ENCODE results near the gene DCDC2. TPM values are rescaled to one million over a fixed set of nuclear protein-coding genes. Genes with fewer than 3 reads are reported as not detected.
"Not testable (repeated sequence)": the region's sequence is repeated elsewhere in the genome, so short reads cannot be mapped to it uniquely, and the experiment has no call there.

DCDC2 gene
- total RNA-seq, 2 experiments from 2014 or later: 0.14 TPM; not detected in 1

DNA sequence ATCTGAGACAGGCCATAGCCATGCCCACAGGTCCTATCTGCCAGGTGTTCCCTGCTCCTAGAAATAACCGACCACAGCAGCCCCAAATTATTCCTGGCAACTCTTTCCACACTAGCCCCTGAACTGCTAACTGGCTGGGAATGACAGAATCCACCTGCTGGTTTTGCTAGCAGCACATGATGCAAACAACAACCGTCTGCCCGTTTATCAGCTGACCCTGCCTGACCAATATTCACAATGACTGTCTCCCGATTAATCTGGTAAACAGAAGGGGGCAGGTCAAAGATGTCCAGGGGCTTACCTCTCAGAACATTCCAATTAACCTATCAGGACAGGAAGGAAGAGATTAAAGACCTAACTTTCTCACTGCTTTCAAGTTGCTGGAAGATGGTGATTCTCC is 130.3 kb downstream of the DCDC2 start:
- Mint-ChIP-seq H3K27me3 (peaks cover 16% of the 10 kb centered on the region), H3K4me1 (peaks cover 2% of the 10 kb centered on the region), H3K9me3 (no peaks in the 10 kb centered on the region), H3K4me3 (no peak overlapping the region), H3K27ac (no peak overlapping the region), H3K36me3 (no peaks in the 10 kb centered on the region)
- no peak for ATAC-seq (ENCODE audit: low read depth)
- no peak for DNase-seq
- POLR2A ChIA-PET: no interaction called here

DNA sequence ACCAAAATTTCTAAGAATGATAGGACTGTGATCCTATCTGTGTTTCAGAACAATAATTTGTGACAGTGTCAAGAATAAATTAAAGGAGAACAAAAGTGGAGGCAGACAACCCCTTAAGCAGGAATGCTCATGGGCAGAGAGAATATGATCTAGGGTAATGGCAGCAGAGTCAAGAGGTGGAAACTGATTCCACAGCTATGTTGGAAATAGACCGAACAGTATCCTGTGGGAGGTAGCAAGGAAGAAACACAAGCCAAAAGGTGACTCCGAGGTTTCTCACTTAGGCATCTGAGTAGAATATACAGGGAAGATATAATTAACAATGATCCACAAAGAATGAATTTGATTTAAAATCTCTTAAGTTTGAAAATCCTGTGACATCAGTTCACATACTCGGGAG is 131.3 kb downstream of the DCDC2 start:
- Mint-ChIP-seq H3K36me3 (no peaks in the 10 kb centered on the region), H3K4me1 (peaks cover 2% of the 10 kb centered on the region), H3K9me3 (no peaks in the 10 kb centered on the region), H3K27ac (no peak overlapping the region), H3K27me3 (peaks cover 19% of the 10 kb centered on the region), H3K4me3 (no peak overlapping the region)
- POLR2A ChIA-PET: no interaction called here
- ATAC-seq (ENCODE audit: low read depth): no peak
- no peak for DNase-seq

DNA sequence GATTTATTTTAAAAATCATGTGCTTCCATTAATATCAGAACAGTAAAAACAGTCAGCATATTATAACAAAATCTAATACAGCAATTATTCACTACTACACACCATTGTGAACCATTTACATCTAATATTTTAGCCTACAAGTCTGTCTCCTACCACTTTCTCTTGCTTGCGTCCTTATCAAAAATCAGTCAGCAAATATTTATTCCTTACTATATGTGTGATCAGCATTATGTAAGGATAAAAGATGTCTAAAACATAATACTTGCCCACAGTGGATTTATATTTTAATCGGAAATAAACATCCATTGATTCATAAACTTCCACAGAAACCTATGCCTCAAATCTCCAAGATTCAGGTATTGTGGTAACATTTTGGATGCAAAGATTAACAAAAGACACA is 132.0 kb downstream of the DCDC2 start:
- Mint-ChIP-seq H3K27me3 (peaks cover 21% of the 10 kb centered on the region), H3K9me3 (no peaks in the 10 kb centered on the region), H3K4me1 (peaks cover 2% of the 10 kb centered on the region), H3K4me3 (no peak overlapping the region), H3K27ac (no peak overlapping the region), H3K36me3 (no peaks in the 10 kb centered on the region)
- DNase-seq (no peak), ATAC-seq (ENCODE audit: low read depth) (no peak)
- POLR2A ChIA-PET: no interaction called here

DNA sequence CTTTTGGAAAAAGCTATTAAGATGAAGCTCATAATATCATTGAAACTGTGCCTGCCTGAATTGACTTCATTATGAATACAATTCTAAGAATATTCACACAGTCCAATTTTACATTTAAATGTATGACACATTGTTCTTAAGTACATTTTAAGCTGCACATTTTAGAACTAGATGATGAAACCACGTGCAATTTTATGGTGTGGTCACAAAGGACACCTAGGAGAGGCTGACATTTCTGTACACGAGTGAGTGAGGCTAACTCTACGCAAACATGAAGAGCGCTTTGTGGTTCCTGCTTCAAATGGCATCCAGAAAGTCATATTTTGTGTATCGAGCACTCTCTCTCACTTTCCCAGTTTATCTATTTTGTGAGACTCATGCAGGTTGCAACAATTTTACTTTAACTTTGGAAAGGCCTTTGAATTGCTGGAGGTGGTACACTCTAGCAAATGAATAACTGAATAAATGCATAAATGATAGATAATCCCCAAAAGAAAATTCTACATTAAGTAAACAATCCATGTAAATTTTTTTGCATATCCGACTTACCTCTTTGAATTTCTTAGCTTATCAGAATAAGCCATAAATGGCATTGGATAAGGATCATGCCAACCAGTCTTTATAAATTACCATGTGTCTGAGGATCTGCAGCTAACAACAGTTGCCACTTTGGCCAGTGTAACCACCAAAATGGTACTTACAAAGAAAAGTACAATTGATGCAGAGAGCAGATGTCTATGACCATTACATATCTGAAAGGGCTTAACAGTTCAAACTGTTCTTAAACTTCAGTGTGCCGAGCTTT is 134.5 kb downstream of the DCDC2 start:
- H3K27me3 Mint-ChIP-seq: peaks cover 14% of the 10 kb centered on the region
- ATAC-seq (ENCODE audit: low read depth): no peak

DNA sequence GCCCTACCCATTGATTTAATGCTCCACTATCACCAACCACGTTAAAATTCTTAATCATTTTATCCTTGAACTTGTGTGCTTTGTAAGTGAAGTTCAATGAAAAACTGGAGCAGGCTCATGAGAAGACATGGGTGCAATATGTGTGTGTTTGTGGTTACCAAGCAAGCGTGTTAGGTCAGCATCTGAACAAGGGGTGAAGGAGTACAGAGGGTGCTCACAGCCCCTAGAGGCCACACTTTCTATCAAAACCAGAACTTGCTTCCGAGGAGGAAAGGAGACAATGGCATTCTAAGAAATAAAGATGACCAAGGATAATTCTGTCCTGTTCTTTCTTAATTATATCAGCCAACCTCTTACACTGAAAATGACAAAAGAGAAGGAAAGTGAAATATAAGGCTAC is 138.2 kb downstream of the DCDC2 start:
- Mint-ChIP-seq H3K4me1 (no peaks in the 10 kb centered on the region), H3K9me3 (no peaks in the 10 kb centered on the region), H3K27me3 (peaks cover 5% of the 10 kb centered on the region), H3K36me3 (no peaks in the 10 kb centered on the region), H3K4me3 (no peak overlapping the region), H3K27ac (no peak overlapping the region)
- POLR2A ChIA-PET: no interaction called here
- no peak for ATAC-seq (ENCODE audit: low read depth)
- no peak for DNase-seq

More for the DNA sequence above, 134.5 kb downstream of the DCDC2 start:
- no peak overlapping the region for H3K4me3 Mint-ChIP-seq
- DNase-seq: no peak
- H3K36me3 Mint-ChIP-seq: no peaks in the 10 kb centered on the region
- H3K9me3 Mint-ChIP-seq: no peaks in the 10 kb centered on the region
- H3K4me1 Mint-ChIP-seq: no peaks in the 10 kb centered on the region
- POLR2A ChIA-PET: no interaction called here
- no peak overlapping the region for H3K27ac Mint-ChIP-seq

DNA sequence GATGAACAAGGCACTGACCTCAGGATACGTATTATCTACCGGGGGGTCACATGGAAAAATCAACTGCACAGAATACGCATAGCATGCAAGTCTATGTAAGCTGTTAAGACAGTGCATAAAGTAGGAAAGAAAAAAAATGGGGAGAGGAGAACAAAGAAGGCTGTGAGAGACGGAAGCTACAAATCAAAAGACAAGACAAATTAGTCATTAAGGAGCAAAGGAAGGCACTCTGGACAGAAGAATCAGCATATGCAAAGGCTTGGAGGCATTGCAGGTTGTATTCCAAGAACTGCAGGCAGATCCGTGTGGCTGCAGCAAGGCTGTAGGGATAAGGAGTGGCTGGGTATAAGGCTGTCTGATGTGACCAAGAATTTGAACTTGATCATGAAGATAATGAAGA is 142.9 kb downstream of the DCDC2 start:
- no peak overlapping the region for H3K4me3 Mint-ChIP-seq
- POLR2A ChIA-PET: no interaction called here
- no peaks in the 10 kb centered on the region for H3K9me3 Mint-ChIP-seq
- DNase-seq: no peak
- no peaks in the 10 kb centered on the region for H3K36me3 Mint-ChIP-seq
- no peak overlapping the region for H3K27ac Mint-ChIP-seq
- no peak for ATAC-seq (ENCODE audit: low read depth)
- H3K4me1 Mint-ChIP-seq: no peaks in the 10 kb centered on the region
- H3K27me3 Mint-ChIP-seq: peaks cover 3% of the 10 kb centered on the region

DNA sequence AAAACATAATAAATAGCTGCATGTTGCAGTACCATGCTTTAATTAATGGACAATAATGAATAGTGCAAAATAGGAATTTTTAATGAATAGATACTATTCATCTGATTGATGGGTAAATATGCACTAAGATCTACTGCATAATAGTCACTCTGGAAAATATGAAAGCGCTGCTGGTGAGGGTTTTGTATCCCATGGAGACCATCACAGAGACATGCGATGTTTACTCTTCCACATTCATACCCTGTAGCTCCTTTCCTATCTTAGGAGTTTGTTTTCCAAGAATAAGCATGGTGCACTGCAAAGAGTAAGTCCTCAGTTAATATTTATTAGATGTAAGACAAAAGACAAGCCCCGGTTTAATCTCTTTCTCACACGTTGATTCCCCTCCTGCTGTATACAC is 150.4 kb downstream of the DCDC2 start:
- POLR2A ChIA-PET: no interaction called here
- H3K36me3 Mint-ChIP-seq: no peaks in the 10 kb centered on the region
- DNase-seq: no peak
- H3K4me1 Mint-ChIP-seq: no peaks in the 10 kb centered on the region
- no peak for ATAC-seq (ENCODE audit: low read depth)
- no peaks in the 10 kb centered on the region for H3K9me3 Mint-ChIP-seq
- peaks cover 3% of the 10 kb centered on the region for H3K27me3 Mint-ChIP-seq
- H3K4me3 Mint-ChIP-seq: no peak overlapping the region
- no peak overlapping the region for H3K27ac Mint-ChIP-seq

DNA sequence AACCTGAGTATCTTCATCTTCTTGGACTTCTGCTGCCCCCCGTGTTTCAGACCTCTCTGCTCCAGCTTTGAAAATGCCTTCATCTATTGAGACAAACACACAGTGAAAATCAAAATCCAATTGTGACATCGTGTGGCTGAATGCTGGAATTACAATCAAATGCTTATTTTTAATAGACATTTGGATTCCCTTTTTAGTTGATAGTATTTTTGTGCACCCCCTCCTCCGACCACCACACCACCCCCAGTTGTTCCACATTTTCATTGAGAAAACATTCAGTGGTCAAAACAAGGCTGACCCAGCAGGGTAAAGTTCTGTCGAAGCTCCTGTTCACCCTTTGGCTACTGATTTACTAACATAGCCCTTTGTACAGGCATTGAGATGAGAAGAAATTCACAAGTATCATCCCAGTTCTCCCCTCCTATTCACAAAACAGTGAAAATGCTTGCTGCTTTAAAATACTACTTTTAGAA is 152.8 kb downstream of the DCDC2 start:
- POLR2A ChIA-PET: no interaction called here
- Mint-ChIP-seq H3K4me1 (no peaks in the 10 kb centered on the region), H3K36me3 (no peaks in the 10 kb centered on the region), H3K4me3 (no peak overlapping the region), H3K9me3 (no peaks in the 10 kb centered on the region), H3K27ac (no peak overlapping the region), H3K27me3 (peaks cover 4% of the 10 kb centered on the region)
- ATAC-seq (ENCODE audit: low read depth): no peak
- no peak for DNase-seq

DNA sequence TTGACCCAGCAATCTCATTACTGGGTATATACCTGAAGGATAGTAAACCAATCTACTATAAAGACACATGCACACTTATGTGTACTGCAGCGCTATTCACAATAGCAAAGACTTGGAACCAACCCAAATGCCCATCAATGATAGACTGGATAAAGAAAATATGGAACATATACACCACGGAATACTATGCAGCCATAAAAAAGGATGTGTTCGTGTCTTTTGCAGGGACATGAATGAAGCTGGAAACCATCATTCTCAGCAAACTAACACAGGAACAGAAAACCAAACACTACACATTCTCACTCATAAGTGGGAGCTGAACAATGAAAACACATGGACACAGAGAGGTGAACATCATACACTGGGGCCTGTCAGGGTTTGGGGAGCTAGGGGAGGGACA is 153.7 kb downstream of the DCDC2 start:
- H3K27ac Mint-ChIP-seq; H3K4me1 Mint-ChIP-seq; DNase-seq; POLR2A ChIA-PET; ATAC-seq (ENCODE audit: low read depth); H3K4me3 Mint-ChIP-seq; H3K36me3 Mint-ChIP-seq; H3K27me3 Mint-ChIP-seq; H3K9me3 Mint-ChIP-seq: not testable (repeated sequence)

DNA sequence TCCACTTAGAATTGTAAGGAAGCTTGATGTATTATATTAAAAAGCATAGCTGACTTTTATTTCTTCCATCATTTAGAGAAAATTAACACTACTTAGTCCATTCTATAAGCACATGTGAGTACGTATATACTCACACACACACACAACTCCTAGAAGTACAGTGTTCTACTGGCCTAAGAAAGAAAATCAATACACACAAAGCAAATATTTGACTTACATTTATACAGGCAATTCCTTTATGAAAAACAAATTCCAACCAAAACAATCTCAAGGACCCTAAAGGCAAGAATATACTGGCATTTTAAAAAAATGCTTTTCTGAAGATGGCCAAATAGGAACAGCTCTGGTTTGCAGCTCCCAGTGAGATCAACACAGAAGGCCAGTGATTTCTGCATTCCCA is 160.0 kb downstream of the DCDC2 start:
- no peaks in the 10 kb centered on the region for H3K4me1 Mint-ChIP-seq
- H3K27ac Mint-ChIP-seq: no peak overlapping the region
- POLR2A ChIA-PET: no interaction called here
- H3K36me3 Mint-ChIP-seq: no peaks in the 10 kb centered on the region
- ATAC-seq (ENCODE audit: low read depth) (no peak), DNase-seq (no peak)
- H3K27me3 Mint-ChIP-seq: peaks cover 8% of the 10 kb centered on the region
- no peak overlapping the region for H3K4me3 Mint-ChIP-seq
- H3K9me3 Mint-ChIP-seq: no peaks in the 10 kb centered on the region

DNA sequence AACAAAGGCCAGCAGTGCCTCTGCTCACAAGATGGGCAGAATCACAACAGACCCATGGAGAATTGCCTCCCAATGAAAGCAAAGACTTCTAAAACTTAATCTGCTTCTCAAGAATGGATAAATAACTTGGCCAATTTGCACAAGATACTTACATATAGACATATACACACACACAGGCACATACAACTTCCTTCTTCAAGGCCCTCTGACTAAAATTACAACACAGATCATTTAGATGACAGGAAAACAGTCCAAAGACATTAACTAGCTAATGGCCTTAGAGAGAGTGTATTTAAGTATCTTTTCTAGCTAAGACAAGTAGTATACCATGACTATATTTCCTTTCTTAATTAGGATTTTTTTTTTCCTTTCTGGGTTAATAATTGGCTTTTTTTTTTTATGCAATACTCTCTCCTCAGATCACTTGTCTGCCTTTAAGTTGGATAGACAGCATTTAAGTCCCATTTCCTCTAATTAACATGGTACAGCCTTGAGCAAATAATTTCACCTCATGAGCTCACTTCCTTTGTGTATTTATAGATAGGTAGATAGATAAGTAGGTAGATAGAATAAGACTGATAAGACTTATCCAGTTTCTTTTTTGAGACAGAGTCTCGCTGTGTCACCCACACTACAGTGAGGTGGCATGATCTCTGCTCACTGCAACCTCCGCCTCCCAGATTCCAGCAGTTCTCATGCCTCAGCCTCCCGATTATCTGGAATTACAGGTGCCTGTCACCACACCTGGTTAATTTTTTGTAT is 161.8 kb downstream of the DCDC2 start:
- peaks cover 9% of the 10 kb centered on the region for H3K27me3 Mint-ChIP-seq

DNA sequence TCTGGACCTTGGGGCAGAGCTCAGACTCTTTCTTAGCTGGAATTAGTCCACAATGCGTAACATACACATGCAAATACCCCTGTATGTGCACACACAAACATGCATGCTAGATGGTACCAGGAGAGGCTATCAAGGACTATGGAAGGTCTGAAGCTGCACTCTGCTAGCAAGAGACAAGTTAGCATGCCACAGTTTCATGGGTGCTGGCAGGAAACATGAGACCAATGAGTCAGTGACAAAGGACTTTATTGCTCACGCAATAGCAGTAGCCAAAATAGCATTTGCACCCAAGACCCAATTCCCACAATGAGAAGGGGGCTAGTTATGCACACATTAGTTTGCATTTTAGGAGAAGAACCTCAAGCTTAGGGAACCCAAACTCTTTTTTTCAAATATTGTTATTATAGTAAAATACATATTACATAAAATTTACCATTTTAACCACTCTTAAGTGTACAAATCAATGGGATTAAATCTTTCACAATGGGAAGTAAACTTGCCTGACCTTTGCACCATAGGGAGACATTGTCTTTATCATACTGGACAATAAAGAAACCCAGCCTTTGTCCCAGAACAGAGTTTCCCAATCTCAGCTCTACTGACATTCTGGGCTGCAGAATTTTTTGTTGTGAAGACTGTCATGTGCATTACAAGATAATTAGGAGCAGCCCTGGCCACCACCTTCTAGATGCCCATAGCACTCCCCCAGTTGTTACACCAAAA is 162.7 kb downstream of the DCDC2 start:
- DNase-seq (no peak), ATAC-seq (ENCODE audit: low read depth) (no peak)
- H3K27me3 Mint-ChIP-seq: peaks cover 9% of the 10 kb centered on the region
- no peaks in the 10 kb centered on the region for H3K36me3 Mint-ChIP-seq
- H3K9me3 Mint-ChIP-seq: no peaks in the 10 kb centered on the region
- no peak overlapping the region for H3K4me3 Mint-ChIP-seq
- POLR2A ChIA-PET: no interaction called here
- no peaks in the 10 kb centered on the region for H3K4me1 Mint-ChIP-seq
- no peak overlapping the region for H3K27ac Mint-ChIP-seq

More for the DNA sequence above, 161.8 kb downstream of the DCDC2 start:
- H3K36me3 Mint-ChIP-seq: no peaks in the 10 kb centered on the region
- H3K27ac Mint-ChIP-seq: no peak overlapping the region
- H3K9me3 Mint-ChIP-seq: no peaks in the 10 kb centered on the region
- H3K4me3 Mint-ChIP-seq: no peak overlapping the region
- POLR2A ChIA-PET: no interaction called here
- no peak for DNase-seq
- no peak for ATAC-seq (ENCODE audit: low read depth)
- H3K4me1 Mint-ChIP-seq: no peaks in the 10 kb centered on the region

DNA sequence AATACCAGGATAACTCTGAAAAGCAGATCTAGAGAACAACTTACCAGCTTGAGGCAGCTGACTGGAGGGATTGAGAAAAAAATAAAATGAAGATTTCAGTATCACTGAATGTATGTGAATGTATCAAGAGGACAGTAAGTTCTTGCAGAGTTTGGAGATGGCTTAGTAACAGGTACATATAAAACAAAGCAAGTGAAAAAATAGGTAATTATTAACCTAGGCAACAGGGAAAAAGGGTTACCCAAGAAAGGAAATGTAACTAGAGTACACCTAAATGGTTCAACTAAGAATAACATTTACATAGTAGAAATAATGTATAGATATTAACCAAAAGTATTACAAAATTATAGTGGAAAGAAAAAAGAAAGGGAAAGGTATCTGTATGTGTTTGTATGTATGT is 164.5 kb downstream of the DCDC2 start:
- POLR2A ChIA-PET: no interaction called here
- no peak overlapping the region for H3K27ac Mint-ChIP-seq
- ATAC-seq (ENCODE audit: low read depth): no peak

More for the DNA sequence above, 164.5 kb downstream of the DCDC2 start:
- H3K9me3 Mint-ChIP-seq: no peaks in the 10 kb centered on the region
- no peaks in the 10 kb centered on the region for H3K36me3 Mint-ChIP-seq
- H3K4me1 Mint-ChIP-seq: no peaks in the 10 kb centered on the region
- no peak for DNase-seq
- H3K27me3 Mint-ChIP-seq: peaks cover 10% of the 10 kb centered on the region
- H3K4me3 Mint-ChIP-seq: no peak overlapping the region

All from activated naive CD8-positive, alpha-beta T cell treated with anti-CD3 and anti-CD28 coated beads, Interleukin-2, amount 10 ng/mL, durations not matched to agents 7 days and 5 days (primary cell).